Activated B cell treated with CpG ODN at 0.5 μM for 24 hours (primary cell): ENCODE results near the gene ZC2HC1B. TPM values are rescaled to one million over a fixed set of nuclear protein-coding genes. Genes with fewer than 3 reads are reported as not detected.

Experiments used
- ATAC-seq: fragments of 200-7000 bp; cut with Tn5 transposase; one replicate; pipeline ENCODE4 v1.10.0; 2021; ENCODE audit warnings: low read depth, mild to moderate bottlenecking, moderate library complexity
- CTCF ChIA-PET: fragments of 350-600 bp; sonication (Branson Sonifier 250); formaldehyde crosslinking; loops from one replicate; lab custom pipeline; 2021; ENCODE audit warnings: antibody characterized with exemption; lab: Charles Lee
- POLR2A ChIA-PET: fragments of 350-600 bp; sonication (Branson Sonifier 250); formaldehyde crosslinking; loops from one replicate; lab custom pipeline; 2021; ENCODE audit warnings: antibody characterized with exemption; lab: Charles Lee
- DNase-seq: peaks from one replicate; pipeline ENCODE4 v3.0.0; 2022
- H3K27ac Mint-ChIP-seq: one replicate; pipeline ENCODE4 v1.8.0; 2020; ENCODE audit warnings: mixed read lengths
- H3K27me3 Mint-ChIP-seq: one replicate; pipeline ENCODE4 v1.8.0; 2021; ENCODE audit warnings: mixed read lengths
- H3K36me3 Mint-ChIP-seq: one replicate; pipeline ENCODE4 v1.8.0; 2021; ENCODE audit warnings: low read depth, mixed read lengths
- H3K4me1 Mint-ChIP-seq: one replicate; pipeline ENCODE4 v1.8.0; 2021; ENCODE audit warnings: mixed read lengths
- H3K4me3 Mint-ChIP-seq: one replicate; pipeline ENCODE4 v1.8.0; 2020; ENCODE audit warnings: mild to moderate bottlenecking, mixed read lengths
- H3K9me3 Mint-ChIP-seq: one replicate; pipeline ENCODE4 v1.8.0; 2020; ENCODE audit warnings: mixed read lengths
- CTCF ChIP-seq: fragments of 200-600 bp; IDR thresholded peaks from one replicate; pipeline ENCODE4 v1.8.0; 2022; ENCODE audit warnings: antibody characterized with exemption, mild to moderate bottlenecking
- intact Hi-C: fragments of 100-400 bp; cut with micrococcal nuclease; formaldehyde crosslinking; loops from one replicate; pipeline ENCODE4 v1.15.1; 2024
- total RNA-seq: library from RNA; stranded (reverse); gene quantifications from 2 replicates; pipeline ENCODE4 v1.2.3, GENCODE V29; 2022

ZC2HC1B gene
- total RNA-seq, 1 donor from 2014 or later, result 2.3 TPM

GRCh38 chr6:143877584-143878271 is 13.5 kb downstream of the ZC2HC1B start:
- no peak for DNase-seq
- peaks cover 13% of the 10 kb centered on the region for H3K4me1 Mint-ChIP-seq
- POLR2A ChIA-PET, result no interaction called here
- no peak overlapping the region for H3K4me3 Mint-ChIP-seq
- CTCF ChIA-PET, result no interaction called here
- TF ChIP-seq CTCF, result no peak
- ATAC-seq, result no peak
- H3K27ac Mint-ChIP-seq, result no peak overlapping the region
- peaks cover 17% of the 10 kb centered on the region for H3K9me3 Mint-ChIP-seq
- intact Hi-C loops, result no loop called here
- peaks cover 3% of the 10 kb centered on the region for H3K36me3 Mint-ChIP-seq
- H3K27me3 Mint-ChIP-seq, result no peaks in the 10 kb centered on the region

GRCh38 chr6:143878272-143878760 is 14.0 kb downstream of the ZC2HC1B start:
- TF ChIP-seq CTCF, result no peak
- intact Hi-C loops, result no loop called here
- H3K27ac Mint-ChIP-seq, result no peak overlapping the region
- ATAC-seq, result no peak
- ChIA-PET POLR2A (no interaction called here), CTCF (no interaction called here)
- H3K4me1 Mint-ChIP-seq, result peaks cover 9% of the 10 kb centered on the region
- peaks cover 16% of the 10 kb centered on the region for H3K9me3 Mint-ChIP-seq
- no peaks in the 10 kb centered on the region for H3K27me3 Mint-ChIP-seq
- peaks cover 3% of the 10 kb centered on the region for H3K36me3 Mint-ChIP-seq
- H3K4me3 Mint-ChIP-seq, result no peak overlapping the region
- no peak for DNase-seq

- POLR2A ChIA-PET, result no interaction called here
- Mint-ChIP-seq H3K36me3 (peaks cover 7% of the 10 kb centered on the region), H3K27ac (no peak overlapping the region), H3K27me3 (no peaks in the 10 kb centered on the region), H3K4me1 (no peaks in the 10 kb centered on the region), H3K4me3 (no peak overlapping the region), H3K9me3 (peaks cover 6% of the 10 kb centered on the region)
- intact Hi-C loops, result no loop called here
- DNase-seq (no peak), ATAC-seq (no peak)
- CTCF ChIA-PET, result no interaction called here
- no peak for TF ChIP-seq CTCF
These were observed 16.1 kb downstream of the ZC2HC1B start for GRCh38 chr6:143880412-143880811.

DNA sequence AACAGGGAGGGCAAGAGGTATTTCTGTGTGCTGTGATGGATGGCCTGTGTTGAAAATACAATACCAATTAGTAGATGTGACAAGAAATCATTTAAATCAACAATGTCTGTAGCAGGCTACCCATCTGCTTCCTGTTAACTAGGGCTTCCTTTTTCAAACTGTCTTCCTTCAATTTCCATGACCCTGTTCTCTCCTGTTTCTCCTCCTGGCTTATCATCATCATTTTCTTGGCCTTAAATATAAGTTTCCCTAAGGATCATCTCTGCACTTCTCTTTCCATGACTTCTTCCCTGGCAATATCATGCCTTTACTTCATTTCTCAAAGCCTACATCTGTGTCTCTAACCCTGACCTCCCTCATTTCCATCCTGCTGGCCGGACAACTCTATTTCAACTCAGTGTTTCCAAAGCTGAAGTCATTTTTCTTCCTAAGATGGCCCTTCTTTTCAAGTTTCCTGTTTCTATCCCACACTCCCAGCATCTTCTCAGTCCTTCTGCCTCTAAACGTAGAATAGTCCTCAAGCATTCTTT is 18.2 kb downstream of the ZC2HC1B start:
- ChIA-PET CTCF (no interaction called here), POLR2A (no interaction called here)
- no peak for TF ChIP-seq CTCF
- Mint-ChIP-seq H3K4me1 (no peaks in the 10 kb centered on the region), H3K36me3 (peaks cover 10% of the 10 kb centered on the region), H3K27ac (no peak overlapping the region), H3K9me3 (peaks cover 1% of the 10 kb centered on the region), H3K27me3 (no peaks in the 10 kb centered on the region), H3K4me3 (no peak overlapping the region)
- DNase-seq (no peak), ATAC-seq (no peak)
- intact Hi-C loops, result no loop called here

GRCh38 chr6:143884216-143884900 is 20.1 kb downstream of the ZC2HC1B start:
- Mint-ChIP-seq H3K36me3 (peaks cover 15% of the 10 kb centered on the region), H3K4me1 (no peaks in the 10 kb centered on the region), H3K27me3 (no peaks in the 10 kb centered on the region), H3K27ac (no peak overlapping the region), H3K4me3 (no peak overlapping the region), H3K9me3 (no peaks in the 10 kb centered on the region)
- intact Hi-C loops, result no loop called here
- DNase-seq, result no peak
- no peak for ATAC-seq
- no peak for TF ChIP-seq CTCF
- POLR2A ChIA-PET, result no interaction called here
- CTCF ChIA-PET, result no interaction called here
